ENCODE measurements around the gene FBXW8.

DNA sequence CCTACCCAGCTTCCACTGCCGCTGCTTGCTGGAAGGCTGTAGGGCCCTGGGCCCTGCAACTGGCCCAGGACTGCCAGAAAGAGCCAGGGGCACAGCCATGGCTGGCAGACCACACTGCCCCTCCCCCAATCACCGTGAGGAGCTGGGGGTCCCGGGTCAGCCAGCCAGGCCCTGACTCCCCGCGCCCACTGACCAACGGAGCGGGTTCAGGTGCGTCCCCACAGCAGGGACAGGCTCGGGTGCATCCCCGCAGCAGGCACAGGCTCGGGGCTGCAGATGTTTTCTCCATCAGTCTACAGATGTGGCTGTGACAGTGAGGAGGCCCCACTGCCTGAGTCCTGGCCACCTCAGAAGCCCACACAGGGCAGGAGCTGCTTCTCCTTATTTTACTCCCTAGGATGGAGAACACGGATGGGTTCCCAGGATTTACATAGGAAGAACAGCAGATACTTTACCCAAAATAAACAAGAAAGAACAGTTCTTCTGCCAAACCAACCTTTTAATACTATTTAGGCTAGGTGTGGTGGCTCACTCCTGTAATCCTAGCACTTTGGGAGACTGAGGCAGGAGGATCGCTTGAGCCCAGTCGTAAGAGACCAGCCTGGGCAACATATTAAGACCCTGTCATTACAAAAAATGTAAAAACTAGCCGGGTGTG lies 127.4 kb downstream of the FBXW8 start:
- TF ChIP-seq, protein P1, sequence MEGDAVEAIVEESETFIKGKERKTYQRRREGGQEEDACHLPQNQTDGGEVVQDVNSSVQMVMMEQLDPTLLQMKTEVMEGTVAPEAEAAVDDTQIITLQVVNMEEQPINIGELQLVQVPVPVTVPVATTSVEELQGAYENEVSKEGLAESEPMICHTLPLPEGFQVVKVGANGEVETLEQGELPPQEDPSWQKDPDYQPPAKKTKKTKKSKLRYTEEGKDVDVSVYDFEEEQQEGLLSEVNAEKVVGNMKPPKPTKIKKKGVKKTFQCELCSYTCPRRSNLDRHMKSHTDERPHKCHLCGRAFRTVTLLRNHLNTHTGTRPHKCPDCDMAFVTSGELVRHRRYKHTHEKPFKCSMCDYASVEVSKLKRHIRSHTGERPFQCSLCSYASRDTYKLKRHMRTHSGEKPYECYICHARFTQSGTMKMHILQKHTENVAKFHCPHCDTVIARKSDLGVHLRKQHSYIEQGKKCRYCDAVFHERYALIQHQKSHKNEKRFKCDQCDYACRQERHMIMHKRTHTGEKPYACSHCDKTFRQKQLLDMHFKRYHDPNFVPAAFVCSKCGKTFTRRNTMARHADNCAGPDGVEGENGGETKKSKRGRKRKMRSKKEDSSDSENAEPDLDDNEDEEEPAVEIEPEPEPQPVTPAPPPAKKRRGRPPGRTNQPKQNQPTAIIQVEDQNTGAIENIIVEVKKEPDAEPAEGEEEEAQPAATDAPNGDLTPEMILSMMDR (IDR thresholded peaks at IDR 0.05; ENCODE audit: low read depth, low read length, missing input control): no peak
- TF ChIP-seq, protein P2, sequence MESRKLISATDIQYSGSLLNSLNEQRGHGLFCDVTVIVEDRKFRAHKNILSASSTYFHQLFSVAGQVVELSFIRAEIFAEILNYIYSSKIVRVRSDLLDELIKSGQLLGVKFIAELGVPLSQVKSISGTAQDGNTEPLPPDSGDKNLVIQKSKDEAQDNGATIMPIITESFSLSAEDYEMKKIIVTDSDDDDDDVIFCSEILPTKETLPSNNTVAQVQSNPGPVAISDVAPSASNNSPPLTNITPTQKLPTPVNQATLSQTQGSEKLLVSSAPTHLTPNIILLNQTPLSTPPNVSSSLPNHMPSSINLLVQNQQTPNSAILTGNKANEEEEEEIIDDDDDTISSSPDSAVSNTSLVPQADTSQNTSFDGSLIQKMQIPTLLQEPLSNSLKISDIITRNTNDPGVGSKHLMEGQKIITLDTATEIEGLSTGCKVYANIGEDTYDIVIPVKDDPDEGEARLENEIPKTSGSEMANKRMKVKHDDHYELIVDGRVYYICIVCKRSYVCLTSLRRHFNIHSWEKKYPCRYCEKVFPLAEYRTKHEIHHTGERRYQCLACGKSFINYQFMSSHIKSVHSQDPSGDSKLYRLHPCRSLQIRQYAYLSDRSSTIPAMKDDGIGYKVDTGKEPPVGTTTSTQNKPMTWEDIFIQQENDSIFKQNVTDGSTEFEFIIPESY (IDR thresholded peaks at IDR 0.05): no peak

Data from liver (tissue), 2 donors.